HepG2 (cell line): ENCODE results near the gene EBF4. TPM values are rescaled to one million over a fixed set of nuclear protein-coding genes. Genes with fewer than 3 reads are reported as not detected.
A peak's percentile ranks its signal among the peaks of the same experiment; 100 is the strongest.

ENCODE experiments used
- ARID4A ChIP-seq: sonication (generic); formaldehyde crosslinking; IDR thresholded peaks from 2 replicates; pipeline ENCODE4 v1.5.0; 2020; ENCODE audit warnings: mild to moderate bottlenecking, missing genetic modification reagents, borderline replicate concordance
- HHEX ChIP-seq: IDR thresholded peaks from 2 replicates; pipeline ENCODE4 v1.6.1; 2016; ENCODE audit warnings: control low read depth
- HOXA3 ChIP-seq: sonication (generic); formaldehyde crosslinking; IDR thresholded peaks from 2 replicates; pipeline ENCODE4 v1.5.0; 2020; ENCODE audit warnings: missing genetic modification reagents
- NR3C1 ChIP-seq: sonication (generic); formaldehyde crosslinking; IDR thresholded peaks from 2 replicates; pipeline ENCODE4 v1.4.0; 2020; ENCODE audit warnings: missing genetic modification reagents
- RFX1 ChIP-seq: fragments of 450-650 bp; IDR thresholded peaks from 2 replicates; pipeline ENCODE4 v1.6.1; 2017
- RFXAP ChIP-seq: sonication (generic); formaldehyde crosslinking; IDR thresholded peaks from 2 replicates; pipeline ENCODE4 v1.4.0; 2020; ENCODE audit warnings: missing genetic modification reagents, borderline replicate concordance
- SKIL ChIP-seq: sonication (generic); formaldehyde crosslinking; IDR thresholded peaks from 2 replicates; pipeline ENCODE4 v1.8.0; 2022; ENCODE audit warnings: missing genetic modification reagents, mild to moderate bottlenecking, moderate library complexity, borderline replicate concordance
- SNAPC2 ChIP-seq: sonication (generic); formaldehyde crosslinking; IDR thresholded peaks from 2 replicates; pipeline ENCODE4 v1.8.1; 2022; ENCODE audit warnings: mild to moderate bottlenecking, missing genetic modification reagents
- ZBTB26 ChIP-seq: IDR thresholded peaks from 2 replicates; pipeline ENCODE4 v1.6.1; 2016; ENCODE audit warnings: missing compliant biosample characterization, missing genetic modification reagents, borderline replicate concordance
- ZNF318 ChIP-seq: sonication (generic); formaldehyde crosslinking; IDR thresholded peaks from 2 replicates; pipeline ENCODE4 v1.4.0; 2020; ENCODE audit warnings: mild to moderate bottlenecking, missing genetic modification reagents
- polyA plus RNA-seq, 8 experiments: library from polyadenylated mRNA; depleted of rRNA in 3 of 8; stranded (reverse) in 7 of 8; unstranded in 1 of 8; fragments of >200 nt; fragmentation: Illumina TruSeq in 4 of 8; extraction: Trizol in 4 of 8; gene quantifications; 2 replicates each; pipeline versions ENCODE4 v1.2.1 to v1.2.3, GENCODE V29; 2011 to 2016; ENCODE audit warnings: low read depth in 4 of 8, missing spikeins in 1 of 8, mixed read lengths in 1 of 8; ENCODE audit not compliant: insufficient read depth in 1 of 8
- total RNA-seq, 5 experiments: library from RNA; depleted of rRNA; stranded (reverse); fragments of >200 nt; fragmentation: Illumina TruSeq; extraction: Trizol; gene quantifications; 2 replicates each; pipeline ENCODE4 v1.2.3, GENCODE V29; 2016; ENCODE audit warnings: low read depth in 1 of 5

The EBF4 gene
- total and polyA plus RNA-seq, 2 of the 13 experiments (the other 11 are each of a cell fraction or from before 2014, with no cell fraction given), result 0.84 to 2.2 TPM

- TF ChIP-seq SKIL (no peak; the same call in none of the 2 replicates), NR3C1 (CRISPR knock-in tag) (no peak), RFXAP (CRISPR knock-in tag) (no peak; the same call in none of the 2 replicates), HOXA3 (CRISPR knock-in tag) (no peak; the same call in 1 of the 2 replicates), RFX1 (no peak), SNAPC2 (CRISPR knock-in tag) (peak; percentile 65; the same call in 1 of the 2 replicates), ZBTB26 (CRISPR knock-in tag) (no peak; the same call in none of the 2 replicates), ARID4A (CRISPR knock-in tag) (peak; percentile 98), ZNF318 (CRISPR knock-in tag) (no peak; the same call in 1 of the 2 replicates), HHEX (CRISPR knock-in tag) (no peak)
These were observed 40.5 kb upstream of the EBF4 start, which contains the start of gene NOP56 (continued) for GRCh38 chr20:2651772-2652723.
